LNCAP (cell line): ENCODE results near the gene ARF1.

Experiments used
- CTCF ChIP-seq: fragments of 450-650 bp; IDR thresholded peaks from 2 replicates; pipeline ENCODE4 v1.5.1; 2017; ENCODE audit warnings: mild to moderate bottlenecking

Gene ARF1

GRCh38 chr1:228058172-228058948 is 24.1 kb upstream of the ARF1 start:
- no peak for TF ChIP-seq CTCF

GRCh38 chr1:228058949-228059633 is 23.4 kb upstream of the ARF1 start:
- no peak for TF ChIP-seq CTCF

- TF ChIP-seq CTCF, result no peak
Observed at GRCh38 chr1:228059634-228060457, 22.7 kb upstream of the ARF1 start.

- no peak for TF ChIP-seq CTCF
Observed at GRCh38 chr1:228060458-228061190, 21.9 kb upstream of the ARF1 start.

GRCh38 chr1:228061411-228062084 is 21.0 kb upstream of the ARF1 start:
- no peak for TF ChIP-seq CTCF

- TF ChIP-seq CTCF, result no peak
Observed at GRCh38 chr1:228062085-228062791, 20.3 kb upstream of the ARF1 start.
